Suprapubic skin (tissue), 4 donors: ENCODE measurements around the gene SH2D1B. TPM values are rescaled to one million over a fixed set of nuclear protein-coding genes. Genes with fewer than 3 reads are reported as not detected.

Experiments
- DNase-seq, 2 donors: peaks; one replicate each; pipeline ENCODE4 v3.0.0-alpha.2; 2019; ENCODE audit warnings: low spot score in 2 of 2
- H3K27ac ChIP-seq: fragments of 200-600 bp; sonication (generic); one replicate; pipeline ENCODE4 v1.5.1; 2019
- H3K27me3 ChIP-seq: fragments of 200-600 bp; sonication (generic); one replicate; pipeline ENCODE4 v1.5.1; 2019
- H3K36me3 ChIP-seq: fragments of 200-600 bp; sonication (generic); one replicate; pipeline ENCODE4 v1.5.1; 2019
- H3K4me1 ChIP-seq: fragments of 200-600 bp; sonication (generic); one replicate; pipeline ENCODE4 v1.5.1; 2019
- H3K4me3 ChIP-seq: fragments of 200-600 bp; sonication (generic); one replicate; pipeline ENCODE4 v1.5.1; 2019; ENCODE audit warnings: mild to moderate bottlenecking
- H3K9me3 ChIP-seq: fragments of 200-600 bp; sonication (generic); one replicate; pipeline ENCODE4 v1.5.1; 2019
- EP300 ChIP-seq: sonication (generic); formaldehyde crosslinking; IDR thresholded peaks from one replicate; pipeline ENCODE4 v1.6.1; 2017; ENCODE audit warnings: antibody characterized with exemption
- POLR2A ChIP-seq, 2 donors: fragments of 450-650 bp; IDR thresholded peaks; one replicate each; pipeline ENCODE4 v1.6.1; 2017; ENCODE audit warnings: antibody characterized with exemption in 2 of 2, mild to moderate bottlenecking in 2 of 2, moderate library complexity in 2 of 2
- POLR2AphosphoS5 ChIP-seq, 3 donors: sonication (generic); formaldehyde crosslinking; IDR thresholded peaks; one replicate each; pipeline ENCODE4 v1.6.1; 2017; ENCODE audit warnings: antibody characterized with exemption in 3 of 3
- WGBS: methylation state at CpG from one replicate; pipeline ENCODE4 v1.1.5; 2018; 5-methylcytosine and 5-hydroxymethylcytosine counted together
- total RNA-seq, 4 donors: library from RNA; depleted of rRNA; stranded (reverse); fragments of >200 nt; gene quantifications; one replicate each; pipeline ENCODE4 v1.1.0, GENCODE V29; 2016
- TF ChIP-seq, protein P1 (sequence below), 2 donors: fragments of 200-600 bp in 1 of 2; fragments of 450-650 bp in 1 of 2; sonication (generic) in 1 of 2; IDR thresholded peaks; one replicate each; pipeline ENCODE4 v1.5.1; 2016 to 2019; ENCODE audit warnings: antibody characterized with exemption in 2 of 2, mild to moderate bottlenecking in 1 of 2, moderate library complexity in 1 of 2

SH2D1B gene
- total RNA-seq, 4 donors from 2014 or later, result not detected

GRCh38 chr1:162405800-162406199, 6.1 kb downstream of the SH2D1B start:
- H3K9me3 ChIP-seq, result no peaks in the 10 kb centered on the region
- peaks cover 2% of the 10 kb centered on the region for H3K27me3 ChIP-seq
- no peaks in the 10 kb centered on the region for H3K4me1 ChIP-seq
- no peaks in the 10 kb centered on the region for H3K36me3 ChIP-seq
- H3K27ac ChIP-seq, result no peak overlapping the region
- TF ChIP-seq POLR2AphosphoS5 (IDR thresholded peaks at IDR 0.05) (no peak), EP300 (no peak), POLR2A (IDR thresholded peaks at IDR 0.05) (no peak)
- TF ChIP-seq, protein P1, sequence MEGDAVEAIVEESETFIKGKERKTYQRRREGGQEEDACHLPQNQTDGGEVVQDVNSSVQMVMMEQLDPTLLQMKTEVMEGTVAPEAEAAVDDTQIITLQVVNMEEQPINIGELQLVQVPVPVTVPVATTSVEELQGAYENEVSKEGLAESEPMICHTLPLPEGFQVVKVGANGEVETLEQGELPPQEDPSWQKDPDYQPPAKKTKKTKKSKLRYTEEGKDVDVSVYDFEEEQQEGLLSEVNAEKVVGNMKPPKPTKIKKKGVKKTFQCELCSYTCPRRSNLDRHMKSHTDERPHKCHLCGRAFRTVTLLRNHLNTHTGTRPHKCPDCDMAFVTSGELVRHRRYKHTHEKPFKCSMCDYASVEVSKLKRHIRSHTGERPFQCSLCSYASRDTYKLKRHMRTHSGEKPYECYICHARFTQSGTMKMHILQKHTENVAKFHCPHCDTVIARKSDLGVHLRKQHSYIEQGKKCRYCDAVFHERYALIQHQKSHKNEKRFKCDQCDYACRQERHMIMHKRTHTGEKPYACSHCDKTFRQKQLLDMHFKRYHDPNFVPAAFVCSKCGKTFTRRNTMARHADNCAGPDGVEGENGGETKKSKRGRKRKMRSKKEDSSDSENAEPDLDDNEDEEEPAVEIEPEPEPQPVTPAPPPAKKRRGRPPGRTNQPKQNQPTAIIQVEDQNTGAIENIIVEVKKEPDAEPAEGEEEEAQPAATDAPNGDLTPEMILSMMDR (IDR thresholded peaks at IDR 0.05), result no peak
- no peak overlapping the region for H3K4me3 ChIP-seq
- DNase-seq, result no peak
- WGBS, result 75% methylated on average over 5 of the region's 5 CpGs

DNA sequence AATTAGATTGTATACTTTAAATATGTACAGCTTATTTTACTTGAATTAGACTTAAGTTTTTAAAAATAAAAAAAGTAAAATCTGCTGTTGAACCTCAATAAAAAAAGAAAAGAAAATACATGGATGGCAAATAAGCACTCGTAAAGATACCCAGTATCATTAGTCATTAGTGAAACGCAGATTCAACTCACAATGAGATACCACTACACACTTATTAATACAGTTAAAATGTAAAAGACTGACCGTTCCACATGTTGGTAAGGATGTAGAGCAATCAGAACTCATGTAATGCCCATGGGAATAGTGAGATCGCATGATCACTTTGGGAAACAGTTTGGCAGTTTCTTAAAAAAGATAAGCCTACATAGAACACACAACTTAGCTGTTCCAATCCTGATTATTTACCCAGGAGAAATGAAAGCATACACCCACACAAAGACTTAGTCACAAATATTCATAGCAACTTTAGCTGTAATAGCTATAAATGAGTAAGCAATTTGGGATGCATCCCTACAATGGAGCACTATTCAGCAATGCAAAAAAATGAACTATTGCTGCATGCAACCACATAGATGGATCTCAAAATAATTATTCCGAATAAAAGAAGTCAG, 7.3 kb downstream of the SH2D1B start:
- Histone ChIP-seq H3K9me3 (no peaks in the 10 kb centered on the region), H3K36me3 (no peaks in the 10 kb centered on the region), H3K27ac (no peak overlapping the region), H3K27me3 (peaks cover 2% of the 10 kb centered on the region), H3K4me1 (no peaks in the 10 kb centered on the region), H3K4me3 (no peak overlapping the region)
- 77% methylated on average over 5 of the region's 5 CpGs for WGBS
- TF ChIP-seq POLR2AphosphoS5 (IDR thresholded peaks at IDR 0.05) (no peak), EP300 (no peak), POLR2A (IDR thresholded peaks at IDR 0.05) (no peak)
- TF ChIP-seq, protein P1 (IDR thresholded peaks at IDR 0.05), result no peak
- DNase-seq, result no peak

- no peak for DNase-seq
- Histone ChIP-seq H3K36me3 (no peaks in the 10 kb centered on the region), H3K4me3 (no peak overlapping the region), H3K27me3 (peaks cover 21% of the 10 kb centered on the region), H3K9me3 (no peaks in the 10 kb centered on the region), H3K4me1 (no peaks in the 10 kb centered on the region), H3K27ac (no peak overlapping the region)
- TF ChIP-seq POLR2AphosphoS5 (IDR thresholded peaks at IDR 0.05) (no peak), EP300 (no peak), POLR2A (IDR thresholded peaks at IDR 0.05) (no peak)
- TF ChIP-seq, protein P1 (IDR thresholded peaks at IDR 0.05), result no peak
- 85% methylated on average over 10 of the region's 10 CpGs for WGBS
Measured at GRCh38 chr1:162400790-162401355, 11.1 kb downstream of the SH2D1B start.

GRCh38 chr1:162398999-162399580, 12.8 kb downstream of the SH2D1B start:
- DNase-seq, result no peak
- Histone ChIP-seq H3K27ac (no peak overlapping the region), H3K4me3 (no peak overlapping the region), H3K27me3 (peaks cover 21% of the 10 kb centered on the region), H3K9me3 (no peaks in the 10 kb centered on the region), H3K4me1 (no peaks in the 10 kb centered on the region), H3K36me3 (no peaks in the 10 kb centered on the region)
- 86% methylated on average over 8 of the region's 8 CpGs for WGBS
- TF ChIP-seq, protein P1 (IDR thresholded peaks at IDR 0.05), result no peak
- TF ChIP-seq POLR2A (IDR thresholded peaks at IDR 0.05), result no peak
- no peak for TF ChIP-seq POLR2AphosphoS5 (IDR thresholded peaks at IDR 0.05)
- no peak for TF ChIP-seq EP300

- H3K4me3 ChIP-seq, result no peak overlapping the region
- no peak overlapping the region for H3K27ac ChIP-seq
- H3K27me3 ChIP-seq, result peaks cover 24% of the 10 kb centered on the region
- DNase-seq, result no peak
- 81% methylated on average over 3 of the region's 3 CpGs for WGBS
- H3K36me3 ChIP-seq, result no peaks in the 10 kb centered on the region
- H3K4me1 ChIP-seq, result no peaks in the 10 kb centered on the region
- no peaks in the 10 kb centered on the region for H3K9me3 ChIP-seq
- no peak for TF ChIP-seq POLR2AphosphoS5 (IDR thresholded peaks at IDR 0.05)
- no peak for TF ChIP-seq EP300
- TF ChIP-seq, protein P1 (IDR thresholded peaks at IDR 0.05), result no peak
- TF ChIP-seq POLR2A (IDR thresholded peaks at IDR 0.05), result no peak
Measured at GRCh38 chr1:162397943-162398560, 13.9 kb downstream of the SH2D1B start.
